ENCODE data around the gene BCL2A1. TPM values are rescaled to one million over a fixed set of nuclear protein-coding genes. Genes with fewer than 3 reads are reported as not detected.
"Not testable (repeated sequence)": the region's sequence is repeated elsewhere in the genome, so short reads cannot be mapped to it uniquely, and the experiment has no call there.

BCL2A1 gene
- total RNA-seq, 1 donor from 2014 or later, result 0.55 TPM

DNA sequence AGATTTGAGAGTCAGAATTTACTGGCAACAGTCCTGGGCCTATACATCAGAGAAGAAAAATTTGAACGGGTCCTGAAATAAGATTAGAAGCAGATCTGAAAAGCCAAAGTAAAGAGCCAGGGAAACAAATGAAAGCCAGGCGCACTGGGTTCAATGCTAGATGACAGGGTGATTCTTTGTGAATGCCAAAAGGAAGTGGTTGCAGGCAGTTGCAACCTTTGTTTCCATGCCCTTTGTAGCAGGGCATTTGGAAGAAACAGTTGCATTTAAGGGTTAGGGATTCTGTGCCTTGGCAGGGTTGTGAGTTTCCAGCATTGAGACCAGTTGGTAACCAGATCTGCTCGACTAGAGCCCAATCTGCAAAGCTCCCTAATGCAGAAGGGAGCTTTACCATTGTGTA lies 37.8 kb downstream of the BCL2A1 start:
- ATAC-seq, result no peak
- intact Hi-C loops (cut with micrococcal nuclease), result no loop called here

GRCh38 chr15:79932447-79932846 lies 38.5 kb downstream of the BCL2A1 start:
- DNase-seq (no peak), ATAC-seq (no peak)
- intact Hi-C loops (cut with micrococcal nuclease), result no loop called here

More for the DNA sequence above, 37.8 kb downstream of the BCL2A1 start:
- no peak for DNase-seq

- no peak for DNase-seq
- intact Hi-C loops (cut with micrococcal nuclease), result no loop called here
- ATAC-seq, result no peak
These were observed 40.5 kb downstream of the BCL2A1 start for GRCh38 chr15:79930516-79930915.

DNA sequence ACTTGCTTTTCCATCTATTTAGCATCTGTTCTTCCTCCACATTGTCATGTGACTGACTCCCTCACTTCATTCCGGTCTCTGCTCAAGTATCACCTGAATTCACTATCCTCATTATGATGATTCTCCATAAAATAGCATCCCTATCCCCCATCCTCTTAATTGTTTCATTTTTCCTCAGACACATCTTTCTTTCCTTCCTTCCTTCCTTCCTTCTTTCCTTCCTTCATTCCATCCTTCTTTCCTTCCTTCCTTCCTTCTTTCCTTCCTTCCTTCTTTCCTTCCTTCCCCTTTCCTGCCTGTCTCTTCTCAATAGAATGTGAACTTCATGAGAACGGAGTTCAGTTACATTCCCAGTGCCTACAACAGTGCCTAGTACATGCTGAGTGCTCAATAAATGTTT lies 41.6 kb downstream of the BCL2A1 start:
- intact Hi-C loops (cut with micrococcal nuclease), result no loop called here
- no peak for DNase-seq
- no peak for ATAC-seq

- DNase-seq; ATAC-seq; intact Hi-C loops (cut with micrococcal nuclease): not testable (repeated sequence)
These were observed 44.9 kb downstream of the BCL2A1 start for GRCh38 chr15:79926116-79926515.

- peak; percentile 32 for DNase-seq
- no peak for ATAC-seq
- intact Hi-C loops (cut with micrococcal nuclease), result no loop called here
These were observed 46.6 kb downstream of the BCL2A1 start for GRCh38 chr15:79924379-79924778.

- ATAC-seq (peak; percentile 99), DNase-seq (peak; percentile 96)
- intact Hi-C loops (cut with micrococcal nuclease), result no loop called here
These were observed 47.4 kb downstream of the BCL2A1 start for GRCh38 chr15:79923515-79924169.

DNA sequence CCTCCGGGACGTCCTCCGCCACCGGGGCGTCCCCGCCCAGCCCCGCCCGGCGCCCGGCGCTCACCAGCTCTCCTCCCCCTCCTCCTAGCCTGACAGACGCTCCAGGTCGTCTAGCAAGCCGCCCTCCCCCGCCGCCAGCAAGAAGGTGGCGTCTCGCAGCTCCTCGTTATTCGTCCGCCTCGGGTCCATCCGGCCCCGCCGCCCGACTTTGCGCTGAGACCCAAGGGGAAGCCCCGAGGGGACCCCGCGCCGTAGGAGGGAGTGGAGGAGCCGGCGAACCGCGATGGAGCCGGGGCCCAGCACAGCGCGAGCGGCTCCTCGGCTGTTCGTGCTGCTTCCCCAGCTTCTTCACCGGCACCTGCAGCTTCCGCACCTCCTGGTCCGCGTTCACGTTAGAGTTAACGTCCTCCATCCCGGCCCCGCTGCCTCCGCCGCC lies 47.9 kb downstream of the BCL2A1 start:
- intact Hi-C loops (cut with micrococcal nuclease), result no loop called here
- DNase-seq (peak; percentile 78), ATAC-seq (peak; percentile 85)

DNA sequence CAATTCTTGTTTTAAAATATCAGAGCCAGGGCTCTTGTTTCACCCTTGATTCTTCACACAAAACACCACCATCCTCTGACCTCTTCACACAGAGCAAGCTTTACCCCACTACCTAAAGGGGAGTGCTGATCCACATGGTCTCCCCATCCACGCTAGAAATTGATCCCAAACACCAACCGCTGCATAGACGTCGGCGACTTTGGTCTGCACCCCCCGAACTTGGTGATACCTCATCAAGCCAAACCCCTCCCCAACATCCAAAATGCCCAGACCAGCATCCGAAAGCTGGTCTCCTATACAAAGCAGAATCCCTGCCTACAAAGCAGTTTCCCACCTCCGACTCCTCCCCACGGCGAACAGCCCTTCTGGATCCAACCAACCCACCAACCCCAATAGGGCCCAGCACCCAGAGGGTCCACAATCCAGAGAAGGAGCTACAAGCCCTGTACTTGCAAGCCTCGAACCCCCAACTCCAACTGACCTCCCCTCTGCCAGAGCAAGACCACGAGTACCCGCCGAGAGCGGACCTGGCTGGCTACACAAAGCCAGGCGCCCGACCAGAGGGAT lies 48.4 kb downstream of the BCL2A1 start:
- ATAC-seq (no peak), DNase-seq (no peak)
- intact Hi-C loops (cut with micrococcal nuclease), result no loop called here

DNA sequence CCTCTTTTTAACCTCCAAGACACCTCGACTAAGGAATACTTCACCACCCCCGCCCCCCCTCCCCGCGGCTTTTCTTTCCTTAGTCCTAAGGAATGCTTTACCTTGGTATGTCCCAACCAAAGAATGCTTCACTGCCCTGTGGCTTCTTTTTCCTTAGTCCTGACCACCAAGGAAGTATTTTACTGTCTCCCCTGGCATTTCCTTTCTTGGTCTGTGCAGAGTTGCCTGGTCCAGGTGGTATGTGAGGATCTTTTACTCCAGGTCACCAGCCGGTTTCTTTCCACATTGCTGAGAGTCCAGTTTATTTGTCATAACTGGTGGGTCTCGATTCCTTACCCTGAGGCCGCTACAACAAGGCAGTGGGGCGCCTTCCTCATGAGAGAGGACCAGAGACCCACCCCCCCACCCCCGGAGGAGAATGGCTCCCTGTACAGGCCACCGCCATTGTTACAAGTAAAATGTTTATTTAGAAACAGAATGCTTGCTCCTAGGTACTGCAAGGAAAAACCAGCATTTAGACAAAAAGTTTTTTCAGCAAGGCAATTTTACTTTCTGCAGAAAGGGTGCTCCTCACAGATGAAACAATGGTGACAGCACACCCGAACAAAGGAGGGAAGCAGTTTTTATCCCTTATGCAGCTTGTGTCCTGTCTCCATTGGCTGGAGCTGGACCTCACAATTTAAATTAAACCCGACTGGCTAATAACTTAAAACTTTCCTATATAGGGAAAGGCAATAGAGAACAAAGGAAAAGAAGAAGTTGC lies 51.1 kb downstream of the BCL2A1 start:
- ATAC-seq (no peak), DNase-seq (no peak)
- intact Hi-C loops (cut with micrococcal nuclease), result no loop called here

- ATAC-seq, result no peak
- intact Hi-C loops (cut with micrococcal nuclease), result no loop called here
- no peak for DNase-seq
These were observed 51.8 kb downstream of the BCL2A1 start for GRCh38 chr15:79919090-79919748.

DNA sequence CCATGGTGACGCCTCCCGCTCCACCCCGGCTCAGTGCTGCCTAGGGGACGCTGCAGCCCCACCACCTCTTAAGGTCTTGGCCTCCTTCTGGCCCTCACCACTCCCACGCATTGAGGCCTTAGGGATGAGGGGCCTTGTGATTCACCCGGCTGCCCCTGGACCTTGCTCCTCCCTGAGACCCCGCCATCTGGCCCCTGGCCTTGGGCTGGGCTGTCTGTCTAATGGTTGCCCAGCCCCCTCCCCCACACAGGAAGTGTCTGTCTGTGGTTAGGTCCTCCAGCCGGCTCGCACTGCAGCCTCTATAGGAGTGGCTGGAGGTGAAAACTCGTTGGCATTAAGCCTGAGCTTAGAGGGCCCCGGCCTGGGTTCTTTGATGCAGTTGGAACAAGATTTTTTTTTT lies 52.7 kb downstream of the BCL2A1 start:
- DNase-seq (no peak), ATAC-seq (no peak)
- intact Hi-C loops (cut with micrococcal nuclease), result no loop called here

DNA sequence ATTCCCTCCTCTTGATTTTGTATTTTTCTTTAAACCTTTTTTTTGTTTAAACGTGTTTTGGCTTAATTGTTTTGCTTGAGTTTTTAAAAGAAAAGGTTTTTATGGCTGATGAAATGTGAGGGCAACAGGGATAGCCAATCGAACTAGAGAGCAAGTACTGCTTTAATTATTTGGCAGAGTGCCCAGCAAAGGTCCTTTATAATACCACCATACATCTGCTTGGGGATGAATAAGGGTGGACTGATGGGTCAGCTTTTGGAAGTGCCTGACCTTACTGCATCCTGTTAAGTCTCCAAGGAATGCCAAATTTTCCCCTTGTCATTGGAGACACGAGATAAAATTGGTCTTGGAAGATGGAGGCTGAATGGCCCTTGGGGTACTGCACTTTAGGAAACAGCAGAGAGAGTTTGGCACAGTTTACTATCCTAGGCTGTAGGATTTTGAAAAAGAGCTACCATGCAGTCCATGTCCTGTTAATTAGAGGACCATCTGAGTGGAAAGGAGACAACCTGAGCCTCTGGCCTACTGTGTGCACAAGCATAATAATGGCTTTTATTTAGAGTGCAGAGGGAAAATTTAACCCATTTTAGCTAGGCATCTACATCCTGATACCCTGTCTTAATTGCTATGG lies 54.4 kb downstream of the BCL2A1 start:
- intact Hi-C loops (cut with micrococcal nuclease), result no loop called here
- no peak for DNase-seq
- ATAC-seq, result no peak

GRCh38 chr15:79915776-79916501 lies 55.1 kb downstream of the BCL2A1 start:
- intact Hi-C loops (cut with micrococcal nuclease), result not testable (repeated sequence)

GRCh38 chr15:79914728-79915127 lies 56.3 kb downstream of the BCL2A1 start:
- DNase-seq (no peak), ATAC-seq (no peak)
- intact Hi-C loops (cut with micrococcal nuclease), result no loop called here

More at GRCh38 chr15:79915776-79916501, 55.1 kb downstream of the BCL2A1 start:
- ATAC-seq, DNase-seq: not testable (repeated sequence)

Measured in left ventricle myocardium superior (tissue), 1 donor.